ENCODE results near the gene TMEM92. TPM values are rescaled to one million over a fixed set of nuclear protein-coding genes. Genes with fewer than 3 reads are reported as not detected.

The TMEM92 gene
- total RNA-seq, result 0.20 TPM

DNA sequence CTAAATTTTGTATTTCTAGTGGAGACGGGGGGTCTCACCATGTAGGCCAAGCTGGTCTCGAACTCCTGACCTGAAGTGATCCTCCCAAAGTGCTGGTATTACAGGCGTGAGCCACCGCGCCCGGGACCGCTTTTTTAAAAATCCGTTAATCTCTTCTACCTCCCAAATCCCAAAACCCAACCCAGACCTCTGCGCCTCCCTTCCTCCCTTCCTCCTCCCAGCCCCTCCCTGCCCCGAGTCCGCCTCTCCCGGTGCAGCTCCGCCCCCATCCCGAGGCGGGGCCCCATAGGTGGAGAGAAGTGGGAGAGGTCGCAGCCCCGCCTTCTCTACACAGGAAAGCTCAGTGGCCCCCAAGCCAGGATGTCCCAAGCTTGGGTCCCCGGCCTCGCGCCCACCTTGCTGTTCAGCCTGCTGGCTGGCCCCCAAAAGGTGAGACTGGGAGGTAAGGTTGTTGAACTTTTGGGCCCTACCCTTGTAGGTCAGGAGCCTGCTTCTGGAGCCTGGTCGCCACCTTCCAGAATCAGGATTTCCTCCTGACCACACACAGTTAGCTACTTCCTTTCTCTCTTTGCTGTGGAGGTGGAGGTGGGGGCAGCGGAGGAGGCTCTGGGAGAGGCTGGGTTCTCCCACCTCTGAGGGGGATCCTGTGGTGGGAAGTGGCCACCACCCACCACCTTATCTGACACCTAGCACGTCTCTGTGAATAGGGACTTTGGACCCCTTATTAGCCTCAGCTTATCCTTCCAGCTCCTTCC lies at the start of gene TMEM92:
TMEM92 (plus strand) TSS at position 325 of the 755 bp plus-strand sequence; CDS start at position 361, 36 bp downstream.
- no peak for DNase-seq

DNA sequence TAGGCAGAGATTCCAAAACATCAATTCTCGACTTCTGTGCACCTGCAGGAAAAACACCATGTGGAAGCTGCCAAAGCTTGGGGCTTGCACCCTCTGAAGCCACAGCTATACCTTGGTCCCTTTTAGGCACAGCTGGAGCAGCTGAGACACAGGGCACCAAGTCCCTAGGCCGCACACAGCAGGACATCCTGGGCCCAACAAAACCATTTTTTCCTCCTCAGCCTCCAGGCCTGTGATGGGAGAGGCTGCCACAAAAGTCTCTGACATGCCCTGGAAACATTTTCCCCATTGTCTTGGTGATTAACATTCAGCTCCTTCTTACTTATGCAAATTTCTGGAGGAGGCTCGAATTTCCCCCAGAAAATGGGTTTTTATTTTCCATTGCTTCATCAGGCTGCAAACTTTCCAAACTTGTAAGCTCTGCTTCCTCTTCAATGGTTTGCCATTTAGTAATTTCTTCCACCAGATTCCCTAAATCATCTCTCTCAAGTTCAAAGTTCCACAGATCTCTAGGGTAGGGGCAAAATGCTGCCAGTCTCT lies 48.5 kb upstream of the TMEM92 start:
- DNase-seq, result no peak

DNA sequence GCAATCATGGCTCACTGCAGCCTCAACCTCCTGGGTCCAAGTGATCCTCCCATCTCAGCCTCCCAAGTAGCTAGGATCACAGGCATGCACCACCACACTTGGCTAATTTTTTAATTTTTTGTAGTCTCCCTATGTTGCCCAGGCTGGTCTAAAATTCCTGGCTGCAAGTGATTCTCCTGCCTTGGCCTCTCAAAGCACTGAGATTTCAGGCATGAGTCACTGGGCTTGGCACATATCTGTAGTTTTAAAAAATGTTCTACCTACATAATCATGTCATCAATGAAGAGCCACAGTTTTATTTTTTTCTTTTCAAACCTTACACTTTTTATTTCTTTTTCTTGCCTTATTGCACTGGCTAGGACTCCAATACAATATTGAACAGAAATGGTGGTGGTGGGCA lies 39.7 kb upstream of the TMEM92 start:
- no peak for DNase-seq

DNA sequence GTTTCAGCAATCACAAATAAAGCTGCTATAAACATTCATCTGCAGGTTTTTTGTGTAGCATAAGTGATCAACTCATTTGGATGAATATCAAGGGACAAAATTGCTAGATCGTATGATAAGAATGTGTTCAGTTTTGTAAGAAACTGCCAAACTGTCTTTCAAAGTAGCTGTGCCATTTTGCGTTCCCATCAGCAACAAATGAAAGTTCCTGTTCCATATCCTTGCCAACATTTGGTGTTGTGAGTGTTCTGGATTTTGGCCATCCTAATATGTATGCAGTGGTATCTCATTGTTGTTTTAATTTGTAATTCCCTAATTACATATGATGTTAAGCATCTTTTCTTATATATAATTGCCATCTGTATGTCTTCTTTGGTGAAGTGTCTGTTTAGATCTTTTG lies 36.4 kb upstream of the TMEM92 start:
- no peak for DNase-seq

DNA sequence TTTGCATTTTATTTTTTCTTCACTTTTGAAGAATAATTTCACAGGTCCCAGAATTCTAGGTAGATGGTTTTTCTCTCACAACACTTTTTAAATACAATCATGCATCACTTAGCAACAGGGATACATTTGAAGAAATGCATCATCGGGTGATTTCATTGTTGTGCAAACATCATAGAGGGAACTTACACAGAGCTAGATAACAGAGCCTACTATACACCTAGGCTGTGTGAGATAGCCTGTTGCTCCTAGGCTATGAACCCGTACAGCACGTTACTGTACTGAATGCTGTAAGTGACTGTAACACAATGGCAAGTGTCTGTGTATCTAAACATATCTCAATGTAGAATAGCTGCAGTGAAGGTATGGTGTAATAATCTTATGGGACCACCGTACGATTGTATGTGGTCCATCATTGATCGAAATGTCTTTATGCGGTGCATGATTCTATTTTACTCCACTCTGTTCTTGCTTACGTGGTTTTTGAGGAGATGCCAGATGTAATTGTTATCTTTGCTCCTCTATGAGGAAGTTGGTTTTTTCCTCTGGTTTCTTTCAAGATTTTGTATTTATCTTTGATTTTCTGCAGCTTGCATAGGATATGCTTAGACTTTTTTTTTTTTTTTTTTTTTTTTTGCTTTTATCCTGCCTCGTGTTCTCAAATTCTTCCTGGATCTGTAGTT lies 35.5 kb upstream of the TMEM92 start:
- no peak for DNase-seq

DNA sequence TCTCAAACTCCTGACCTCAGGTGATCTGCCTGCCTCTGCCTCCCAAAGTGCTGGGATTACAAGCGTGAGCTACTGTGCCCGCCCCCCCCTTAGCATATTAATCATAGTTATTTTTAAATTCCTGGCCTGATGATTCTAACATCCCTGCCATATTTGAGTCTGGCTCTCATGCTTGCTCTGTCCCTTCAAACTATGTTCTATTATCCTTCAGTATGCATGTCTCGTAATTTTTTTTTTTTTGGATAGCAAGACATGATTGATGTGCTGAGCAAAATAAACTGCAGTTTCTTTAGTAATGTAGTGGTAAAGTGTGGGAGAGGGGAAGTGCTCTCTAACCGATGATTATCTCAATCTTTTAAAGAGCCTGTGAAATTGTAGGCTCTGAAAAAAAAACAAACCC lies 34.3 kb upstream of the TMEM92 start:
- DNase-seq, result no peak

DNA sequence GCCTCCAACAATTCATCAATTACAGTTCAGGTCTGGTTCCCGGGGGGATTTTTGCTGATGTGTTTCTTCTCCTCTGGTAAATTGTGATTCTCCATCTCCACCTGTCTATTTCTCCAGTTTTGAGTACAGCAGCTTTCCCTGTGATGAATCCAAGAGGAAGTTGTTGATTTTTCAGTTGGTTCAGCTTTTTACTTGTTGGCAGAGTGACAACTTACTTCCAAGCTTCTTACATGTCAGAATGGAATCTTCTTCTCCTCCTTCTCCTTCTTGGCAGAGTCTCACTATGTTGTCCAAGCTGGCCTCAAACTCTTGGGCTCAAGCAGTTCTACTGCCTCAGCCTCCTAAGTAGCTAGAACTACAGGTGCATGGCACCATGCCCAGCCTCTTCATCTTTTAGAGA lies 33.4 kb upstream of the TMEM92 start:
- no peak for DNase-seq

DNA sequence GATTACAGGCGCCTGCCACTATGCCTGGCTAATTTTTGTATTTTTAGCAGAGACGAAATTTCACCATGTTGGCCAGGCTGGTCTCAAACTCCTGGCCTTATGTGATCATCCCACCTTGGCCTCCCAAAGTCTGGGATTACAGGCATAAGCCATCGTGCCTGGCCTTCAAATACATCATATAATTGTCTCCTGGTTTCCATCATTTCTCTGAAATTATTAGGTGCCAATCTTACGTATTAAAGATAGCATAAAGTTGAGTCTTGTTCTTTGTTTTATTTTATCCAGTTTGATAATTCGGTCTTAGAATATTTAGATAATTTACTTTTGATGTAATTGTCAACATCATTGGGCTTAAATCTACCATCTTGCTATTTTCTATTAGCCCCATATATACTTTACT lies 32.8 kb upstream of the TMEM92 start:
- no peak for DNase-seq

DNA sequence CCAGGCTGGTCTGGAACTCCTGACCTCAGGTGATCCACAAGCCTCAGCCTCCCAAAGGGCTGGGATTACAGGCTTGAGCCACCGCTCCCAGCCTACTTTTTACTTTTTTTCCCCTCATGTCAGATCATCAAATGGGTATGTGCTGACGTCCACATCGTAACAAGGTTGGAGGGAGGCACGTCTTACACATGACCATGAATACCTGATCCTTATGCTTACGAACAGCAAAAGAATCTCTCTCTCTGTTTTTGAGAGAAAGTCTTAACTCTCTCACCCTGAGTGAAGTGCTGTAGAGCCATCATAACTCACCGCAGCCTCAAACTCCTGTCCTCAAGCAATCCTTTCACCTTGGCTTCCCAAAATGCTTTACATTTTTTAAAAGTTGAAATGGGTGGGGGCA lies 29.5 kb upstream of the TMEM92 start:
- DNase-seq, result no peak

DNA sequence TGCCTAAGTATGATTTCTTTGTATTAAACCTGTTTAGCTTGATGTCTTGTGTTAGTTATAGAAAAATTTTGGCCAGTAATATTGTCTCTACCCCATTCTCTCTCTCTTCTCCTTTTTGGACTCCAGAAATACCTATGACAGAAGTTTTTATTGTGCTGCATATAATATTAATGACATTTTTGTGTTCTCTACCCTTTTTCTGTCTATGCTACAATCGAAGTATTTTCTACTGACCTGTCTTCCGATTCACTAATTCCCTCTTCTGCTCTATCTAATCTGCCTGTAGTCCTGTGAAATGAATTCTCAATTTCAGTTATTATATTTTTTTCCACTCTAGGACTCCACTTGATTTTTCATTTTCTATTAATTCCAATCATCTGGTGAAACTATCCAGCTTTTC lies 26.0 kb upstream of the TMEM92 start:
- DNase-seq, result no peak

DNA sequence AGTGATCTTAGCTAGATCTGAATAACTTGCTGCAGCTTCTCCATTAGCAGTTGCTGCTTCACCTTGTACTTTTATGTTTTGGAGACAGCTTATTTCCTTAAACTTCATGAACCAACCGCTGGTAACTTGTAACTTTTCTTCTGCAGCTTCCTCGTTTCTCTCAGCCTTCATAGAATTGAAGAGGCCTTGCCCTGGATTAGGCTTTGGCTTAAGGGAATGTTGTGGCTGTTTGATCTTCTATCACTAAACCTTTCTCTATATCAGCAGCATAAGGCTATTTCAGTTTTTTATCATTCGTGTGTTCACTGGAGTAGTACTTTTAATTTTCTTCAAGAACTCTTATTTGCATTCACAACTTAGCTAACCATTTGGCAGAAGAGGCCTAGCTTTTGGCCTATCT lies 21.5 kb upstream of the TMEM92 start:
- DNase-seq, result no peak

DNA sequence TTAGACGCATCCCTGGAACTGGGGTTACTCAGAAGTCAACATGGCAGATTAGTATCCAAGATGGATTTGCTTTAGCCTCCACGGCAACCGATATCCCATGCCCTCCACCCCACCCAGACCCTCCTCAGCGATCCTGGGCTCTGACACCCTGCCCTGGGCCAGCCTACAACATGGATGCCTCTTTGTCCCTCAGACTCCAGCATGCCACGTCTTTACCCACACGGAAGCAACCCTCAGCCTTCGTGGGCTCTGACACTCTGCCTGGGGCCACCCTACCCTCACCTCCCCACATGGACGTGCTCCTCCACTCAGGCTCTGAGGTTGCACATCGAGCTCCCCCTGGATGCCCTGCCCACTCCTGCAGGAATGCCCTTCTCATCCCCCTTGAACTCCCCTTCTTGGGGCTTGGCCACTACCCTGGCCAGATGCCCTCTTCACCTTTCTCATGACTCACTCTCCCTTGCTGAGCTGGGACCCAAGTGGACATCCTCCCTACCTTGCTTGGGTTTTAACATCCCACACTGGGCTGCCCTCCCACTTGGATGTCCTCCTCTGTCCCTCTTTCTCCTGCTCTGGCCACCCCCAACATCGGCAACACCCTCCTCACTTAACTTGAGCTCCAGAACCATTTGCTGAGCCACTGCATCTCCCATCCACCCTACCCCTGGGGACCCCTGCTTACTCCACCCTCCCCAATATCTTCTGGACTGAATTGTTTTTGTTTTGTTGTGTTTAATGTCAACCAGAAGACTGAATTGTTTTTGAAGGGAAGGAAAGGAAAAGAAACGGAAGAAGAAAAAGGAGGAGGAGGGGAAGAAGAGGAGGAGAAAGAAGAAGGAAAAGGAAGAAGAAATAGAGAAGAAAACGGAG lies 18.3 kb upstream of the TMEM92 start:
- no peak for DNase-seq

DNA sequence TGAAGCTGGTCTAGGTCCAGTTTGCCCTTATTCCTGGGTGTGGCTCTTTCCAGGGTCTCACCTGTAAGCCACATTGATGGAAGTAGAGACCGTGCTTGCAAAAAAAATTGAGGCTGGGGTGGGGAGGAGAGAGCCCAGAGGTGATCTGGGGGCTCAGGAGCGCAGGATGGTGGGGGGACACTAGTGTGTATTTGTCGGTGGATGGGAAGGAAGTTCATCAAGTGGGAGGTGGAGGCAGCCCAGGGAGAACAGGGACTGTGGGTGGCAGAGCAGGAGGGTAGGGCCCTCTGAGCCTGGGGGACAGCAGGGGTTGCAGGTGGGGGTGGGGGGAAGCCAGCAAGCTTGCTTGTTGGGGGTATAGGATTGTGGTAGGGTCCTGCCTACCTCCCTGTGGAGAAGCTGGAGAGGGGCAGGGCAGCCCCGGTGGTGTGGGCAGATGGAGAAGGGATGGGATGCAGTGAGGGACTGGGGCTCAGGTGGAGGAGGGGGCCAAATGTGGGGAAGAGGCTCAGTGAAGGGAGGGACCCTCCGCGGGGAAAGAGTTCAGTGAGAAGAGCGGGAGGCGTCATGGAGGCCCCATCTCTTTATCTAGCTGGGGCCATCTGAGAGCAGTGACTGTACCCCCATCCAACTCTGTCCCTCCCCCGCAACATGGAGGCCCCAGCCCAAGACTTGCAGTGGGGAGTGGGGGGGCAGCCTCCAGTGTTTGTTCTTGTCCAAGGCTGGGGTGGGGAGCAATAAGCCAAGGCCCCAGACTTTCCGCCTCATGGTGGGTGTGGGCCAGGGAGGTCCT lies 17.2 kb upstream of the TMEM92 start:
- DNase-seq, result no peak

DNA sequence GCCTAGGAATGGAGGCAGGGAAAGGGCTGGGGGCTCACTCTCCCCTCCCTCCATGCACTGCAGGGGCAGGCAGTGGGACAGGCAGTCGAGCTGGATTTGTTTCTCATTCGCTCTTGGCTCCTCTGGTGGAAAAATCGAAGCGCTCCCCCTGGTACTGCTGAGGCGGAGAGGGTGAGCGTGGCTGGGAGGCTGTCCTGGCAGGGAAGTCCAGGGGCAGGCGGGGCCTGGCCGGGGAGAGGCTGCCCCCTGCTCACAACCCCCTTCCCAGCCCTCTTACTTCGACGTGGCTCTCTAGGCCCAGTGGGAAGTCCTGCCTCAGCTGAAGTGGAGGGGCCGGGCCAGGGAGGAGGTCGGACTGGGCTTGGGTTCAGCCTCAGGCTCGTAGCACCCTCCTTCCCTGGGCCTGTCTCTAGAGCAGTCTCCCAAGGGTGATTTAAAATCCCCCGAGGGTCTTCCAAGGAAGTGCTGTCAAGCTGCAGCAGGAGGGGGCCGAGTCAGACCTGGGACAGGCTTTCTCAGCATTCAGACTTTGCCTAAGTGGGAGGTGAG lies 16.5 kb upstream of the TMEM92 start:
- peak; percentile 86 for DNase-seq

DNA sequence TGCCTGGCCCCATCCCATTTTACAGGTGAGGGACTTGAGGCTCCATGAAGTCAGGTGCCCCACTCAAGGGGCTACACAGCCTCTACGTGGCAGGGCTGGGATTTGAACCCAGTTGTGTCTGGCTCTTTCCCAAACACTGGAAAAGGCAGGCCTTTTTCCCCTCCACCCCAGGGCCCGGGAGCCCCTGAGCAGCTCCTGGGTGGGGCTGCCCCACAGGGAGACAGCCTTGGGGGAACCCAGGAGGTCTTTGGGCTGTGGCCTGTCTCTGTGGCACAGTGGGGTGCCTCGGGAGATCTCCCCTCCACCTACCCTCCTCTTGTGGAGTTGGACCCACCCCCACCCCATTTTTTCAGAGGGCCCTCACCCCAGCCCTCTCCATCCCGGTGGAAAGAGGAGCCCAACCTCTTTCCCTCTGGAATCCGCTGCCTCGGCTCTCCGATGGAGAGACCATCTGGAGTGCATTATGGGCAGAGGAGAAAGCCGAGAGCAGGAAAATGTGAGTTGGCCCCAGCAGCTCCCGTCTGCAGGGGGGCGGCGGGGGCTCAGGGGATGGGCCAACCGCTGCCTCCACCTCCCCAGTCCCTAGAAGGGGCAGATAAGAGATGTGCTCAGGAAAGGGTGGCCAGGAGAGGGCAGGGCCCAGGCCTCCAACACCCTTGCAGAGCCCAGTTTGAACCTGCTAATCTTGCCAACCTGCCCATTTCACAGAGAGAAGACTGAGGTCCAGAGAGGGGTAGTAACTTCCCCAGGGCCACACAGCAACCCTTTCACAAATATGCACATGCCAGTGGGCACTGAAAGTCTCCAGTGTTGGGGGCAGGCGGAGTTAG lies 15.4 kb upstream of the TMEM92 start:
- peak; percentile 94 for DNase-seq

DNA sequence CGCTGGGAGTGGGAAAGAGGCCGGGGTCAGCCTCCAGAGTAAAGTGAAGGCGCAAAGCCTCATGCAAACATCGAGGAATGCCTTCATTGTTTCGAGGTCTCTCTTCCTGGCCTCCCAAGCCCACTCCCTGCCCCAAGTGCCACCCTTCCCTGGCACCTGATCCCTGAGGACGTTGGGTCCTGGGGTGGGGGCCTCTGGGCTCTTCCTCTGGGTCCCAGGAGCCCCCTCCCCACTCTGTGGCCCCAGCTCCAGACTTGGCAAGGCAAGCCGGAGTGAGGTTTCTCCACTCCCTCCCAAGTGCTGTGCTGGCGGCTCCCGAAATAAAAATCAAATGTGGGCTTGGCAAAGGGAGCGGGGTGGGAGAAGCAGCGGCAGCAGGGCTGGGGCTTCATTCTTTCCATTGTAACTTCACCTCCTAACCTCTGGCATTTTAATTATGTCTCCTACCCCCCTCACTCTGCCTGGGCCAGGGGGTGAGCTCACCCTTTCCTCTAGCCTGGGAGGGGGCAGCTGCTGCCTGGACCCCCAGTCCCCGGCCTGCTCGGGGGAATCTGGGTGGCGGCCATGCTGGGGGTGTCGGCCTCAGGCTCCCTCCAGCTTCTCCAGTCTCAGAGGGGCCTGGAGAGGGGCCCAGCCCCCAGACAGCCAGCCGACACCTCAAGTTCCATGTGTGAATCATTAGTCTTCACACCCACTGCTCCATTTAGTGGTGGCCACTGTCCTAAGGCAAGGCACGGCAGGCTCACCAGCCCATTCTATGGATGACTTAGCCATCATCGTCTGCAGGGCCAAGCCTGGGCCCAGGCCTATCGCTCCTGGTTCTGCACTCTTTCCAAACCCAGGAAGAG lies 14.6 kb upstream of the TMEM92 start:
- DNase-seq, result peak; percentile 81

DNA sequence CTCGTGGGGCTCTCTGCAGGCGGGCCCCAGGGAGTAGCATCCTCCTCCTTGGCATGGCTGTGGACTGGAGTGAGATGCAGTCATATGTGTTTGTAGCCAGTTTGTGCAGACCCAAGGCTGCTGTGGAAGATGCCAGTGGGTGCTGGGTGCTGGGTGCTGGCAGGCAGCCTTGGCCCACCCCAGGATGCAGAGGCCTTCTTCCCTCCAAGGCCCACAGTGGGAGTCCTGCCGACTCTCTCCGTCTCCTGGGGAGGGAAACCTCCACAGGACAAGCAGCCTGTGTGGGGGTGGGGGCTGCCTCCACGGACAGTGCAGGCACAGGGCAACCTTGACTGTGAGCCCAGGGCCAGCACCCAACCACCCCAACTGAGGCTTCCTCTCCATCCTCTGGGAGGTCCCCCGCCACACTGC lies 13.8 kb upstream of the TMEM92 start:
- no peak for DNase-seq

DNA sequence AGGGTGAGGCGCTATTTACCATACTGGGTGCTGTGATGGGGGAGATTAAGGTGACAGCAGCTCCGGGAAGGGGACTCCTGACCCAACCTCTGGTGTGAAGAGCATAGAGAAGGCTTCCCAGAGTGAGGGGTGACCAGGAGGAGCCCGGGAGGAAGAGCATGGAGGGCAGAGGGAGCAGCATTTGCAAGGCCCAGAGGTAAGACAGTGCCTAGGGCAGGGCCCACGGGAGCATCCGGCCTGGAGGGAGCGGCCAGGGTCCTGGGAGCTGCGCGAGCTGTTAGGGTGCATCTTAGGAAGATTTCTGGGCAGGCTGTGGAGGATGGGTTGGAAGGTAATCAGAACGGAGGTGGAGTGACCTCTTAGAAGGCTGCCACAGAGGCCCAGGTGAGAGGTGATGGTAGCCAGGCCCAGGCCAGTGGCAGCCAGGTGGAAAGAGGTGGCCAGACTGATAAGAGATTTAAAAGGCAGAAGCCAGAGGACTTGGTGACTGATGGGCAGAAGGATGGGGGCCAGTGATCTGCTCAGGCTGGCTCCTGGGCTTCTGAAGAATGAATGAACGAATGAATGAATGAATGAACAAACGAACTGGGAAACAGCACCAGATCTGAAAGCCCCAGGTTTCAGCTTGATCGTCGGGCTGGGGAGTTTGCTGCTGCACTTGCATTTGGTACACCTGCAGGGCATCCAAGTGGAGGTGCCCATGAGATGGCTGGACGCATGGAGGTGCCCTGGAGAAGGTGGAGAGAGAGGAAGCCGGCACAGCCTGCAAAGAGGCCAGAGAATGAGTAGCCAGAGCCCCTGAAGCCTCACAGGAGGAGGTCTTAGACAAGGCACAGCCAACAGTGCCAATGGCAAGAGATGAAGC lies 13.0 kb upstream of the TMEM92 start:
- DNase-seq, result no peak

Measured in skin of body (tissue), 2 donors.